Heart left ventricle (tissue), 13 donors: ENCODE data around the gene SUN1.

Source experiments
- CTCF ChIP-seq, 12 donors: fragments of 200-600 bp; sonication (generic) in 4 of 12; IDR thresholded peaks; one replicate each; pipeline versions ENCODE4 v1.5.0 to v1.8.0; 2018 to 2022; ENCODE audit warnings: antibody characterized with exemption in 12 of 12, mild to moderate bottlenecking in 5 of 12
- POLR2A ChIP-seq, 2 donors: fragments of 450-650 bp; IDR thresholded peaks; one replicate each; pipeline ENCODE4 v1.6.1; 2017; ENCODE audit warnings: antibody characterized with exemption in 2 of 2, mild to moderate bottlenecking in 2 of 2, moderate library complexity in 2 of 2
- donor health status: ischemic (EF 13 %, LVEDD 7.1; RV severe dilation, severe dysfunction).
- donor health status: DM: no; HTN: yes; CAD: no.
- donor health status: DM: no; HTN: no; CAD: no.
- donor health status: ischemic (EF 25% LVEDD 6.9; RV normal size, moderate dysfunction).
- donor health status: ischemic (EF 25% LVEDD 5.7; RV mildly dilated, moderate dysfunction).
- donor health status: ischemic (EF 35%, LVEDD 5.7; RV mildly dilated, moderate dysfunction).
- donor health status: nonischemic (EF 11% LVEDD 7.7; RV severe dilation, severe dysfunction).
- donor health status: DM: yes; HTN: yes; CAD: no.
- donor health status: PGD.
- donor health status: ischemic (EF 29% LVEDD 5.4; RV normal size, mild dysfunction).
- donor health status: nonischemic (EF 23%, LVEDD 6.1; RV moderate dilation, normal function).

DNA sequence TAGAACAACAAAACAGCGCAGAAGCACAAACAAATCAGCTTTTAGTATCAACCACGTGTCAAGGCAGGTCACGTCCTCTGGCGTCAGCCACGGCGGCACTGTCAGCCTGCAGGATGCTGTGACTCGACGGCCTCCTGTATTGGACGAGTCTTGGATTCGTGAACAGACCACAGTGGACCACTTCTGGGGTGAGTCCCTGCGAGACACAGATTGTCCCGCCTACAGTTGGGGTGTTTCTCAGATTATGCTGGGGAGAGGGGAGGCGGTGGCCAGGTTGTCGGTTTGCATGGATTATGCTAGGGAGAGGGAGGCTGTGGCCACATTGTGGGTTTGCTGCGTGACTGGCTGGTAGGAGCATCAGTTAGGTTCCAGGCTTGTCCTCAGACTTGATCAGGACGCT lies 9.7 kb downstream of the SUN1 start:
- TF ChIP-seq CTCF (IDR thresholded peaks at IDR 0.05) (no peak), POLR2A (IDR thresholded peaks at IDR 0.05) (no peak)
